ENCODE results near the gene TMCC3. TPM values are rescaled to one million over a fixed set of nuclear protein-coding genes. Genes with fewer than 3 reads are reported as not detected.

The TMCC3 gene
- total RNA-seq, 1 experiment from 2014 or later: 2.2 TPM

DNA sequence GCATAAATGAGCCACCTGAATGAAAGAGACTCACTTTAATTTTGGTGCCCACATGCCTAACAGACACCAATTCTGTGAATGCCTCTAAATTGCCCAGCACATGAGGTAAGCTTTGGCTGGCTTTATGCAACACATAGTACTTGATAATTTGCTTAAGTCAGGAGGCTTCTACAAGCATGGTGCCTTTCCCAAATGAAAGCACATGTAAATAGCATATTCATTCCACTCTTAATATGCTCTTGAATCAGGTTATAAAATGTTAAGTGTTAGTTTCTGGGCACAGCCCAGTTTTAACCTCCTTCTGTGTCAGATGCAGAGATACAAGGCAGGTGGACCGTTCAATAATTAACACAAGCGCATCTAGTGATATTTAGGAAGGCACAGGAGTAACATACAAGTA is 15.6 kb downstream of the TMCC3 start (continued):
- TF ChIP-seq, protein P1, sequence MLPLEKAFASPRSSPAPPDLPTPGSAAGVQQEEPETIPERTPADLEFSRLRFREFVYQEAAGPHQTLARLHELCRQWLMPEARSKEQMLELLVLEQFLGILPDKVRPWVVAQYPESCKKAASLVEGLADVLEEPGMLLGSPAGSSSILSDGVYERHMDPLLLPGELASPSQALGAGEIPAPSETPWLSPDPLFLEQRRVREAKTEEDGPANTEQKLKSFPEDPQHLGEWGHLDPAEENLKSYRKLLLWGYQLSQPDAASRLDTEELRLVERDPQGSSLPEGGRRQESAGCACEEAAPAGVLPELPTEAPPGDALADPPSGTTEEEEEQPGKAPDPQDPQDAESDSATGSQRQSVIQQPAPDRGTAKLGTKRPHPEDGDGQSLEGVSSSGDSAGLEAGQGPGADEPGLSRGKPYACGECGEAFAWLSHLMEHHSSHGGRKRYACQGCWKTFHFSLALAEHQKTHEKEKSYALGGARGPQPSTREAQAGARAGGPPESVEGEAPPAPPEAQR (CRISPR knock-in tag; IDR thresholded peaks at IDR 0.05): no peak
- no peak for TF ChIP-seq NFE2L1 (CRISPR knock-in tag; IDR thresholded peaks at IDR 0.05)
- TF ChIP-seq, protein P2, sequence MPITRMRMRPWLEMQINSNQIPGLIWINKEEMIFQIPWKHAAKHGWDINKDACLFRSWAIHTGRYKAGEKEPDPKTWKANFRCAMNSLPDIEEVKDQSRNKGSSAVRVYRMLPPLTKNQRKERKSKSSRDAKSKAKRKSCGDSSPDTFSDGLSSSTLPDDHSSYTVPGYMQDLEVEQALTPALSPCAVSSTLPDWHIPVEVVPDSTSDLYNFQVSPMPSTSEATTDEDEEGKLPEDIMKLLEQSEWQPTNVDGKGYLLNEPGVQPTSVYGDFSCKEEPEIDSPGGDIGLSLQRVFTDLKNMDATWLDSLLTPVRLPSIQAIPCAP (CRISPR knock-in tag; IDR thresholded peaks at IDR 0.05): no peak
- no peak for TF ChIP-seq ATF1 (CRISPR knock-in tag; IDR thresholded peaks at IDR 0.05)
- TF ChIP-seq, protein P3, sequence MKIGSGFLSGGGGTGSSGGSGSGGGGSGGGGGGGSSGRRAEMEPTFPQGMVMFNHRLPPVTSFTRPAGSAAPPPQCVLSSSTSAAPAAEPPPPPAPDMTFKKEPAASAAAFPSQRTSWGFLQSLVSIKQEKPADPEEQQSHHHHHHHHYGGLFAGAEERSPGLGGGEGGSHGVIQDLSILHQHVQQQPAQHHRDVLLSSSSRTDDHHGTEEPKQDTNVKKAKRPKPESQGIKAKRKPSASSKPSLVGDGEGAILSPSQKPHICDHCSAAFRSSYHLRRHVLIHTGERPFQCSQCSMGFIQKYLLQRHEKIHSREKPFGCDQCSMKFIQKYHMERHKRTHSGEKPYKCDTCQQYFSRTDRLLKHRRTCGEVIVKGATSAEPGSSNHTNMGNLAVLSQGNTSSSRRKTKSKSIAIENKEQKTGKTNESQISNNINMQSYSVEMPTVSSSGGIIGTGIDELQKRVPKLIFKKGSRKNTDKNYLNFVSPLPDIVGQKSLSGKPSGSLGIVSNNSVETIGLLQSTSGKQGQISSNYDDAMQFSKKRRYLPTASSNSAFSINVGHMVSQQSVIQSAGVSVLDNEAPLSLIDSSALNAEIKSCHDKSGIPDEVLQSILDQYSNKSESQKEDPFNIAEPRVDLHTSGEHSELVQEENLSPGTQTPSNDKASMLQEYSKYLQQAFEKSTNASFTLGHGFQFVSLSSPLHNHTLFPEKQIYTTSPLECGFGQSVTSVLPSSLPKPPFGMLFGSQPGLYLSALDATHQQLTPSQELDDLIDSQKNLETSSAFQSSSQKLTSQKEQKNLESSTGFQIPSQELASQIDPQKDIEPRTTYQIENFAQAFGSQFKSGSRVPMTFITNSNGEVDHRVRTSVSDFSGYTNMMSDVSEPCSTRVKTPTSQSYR (CRISPR knock-in tag; IDR thresholded peaks at IDR 0.05): no peak
- TF ChIP-seq, protein P4, sequence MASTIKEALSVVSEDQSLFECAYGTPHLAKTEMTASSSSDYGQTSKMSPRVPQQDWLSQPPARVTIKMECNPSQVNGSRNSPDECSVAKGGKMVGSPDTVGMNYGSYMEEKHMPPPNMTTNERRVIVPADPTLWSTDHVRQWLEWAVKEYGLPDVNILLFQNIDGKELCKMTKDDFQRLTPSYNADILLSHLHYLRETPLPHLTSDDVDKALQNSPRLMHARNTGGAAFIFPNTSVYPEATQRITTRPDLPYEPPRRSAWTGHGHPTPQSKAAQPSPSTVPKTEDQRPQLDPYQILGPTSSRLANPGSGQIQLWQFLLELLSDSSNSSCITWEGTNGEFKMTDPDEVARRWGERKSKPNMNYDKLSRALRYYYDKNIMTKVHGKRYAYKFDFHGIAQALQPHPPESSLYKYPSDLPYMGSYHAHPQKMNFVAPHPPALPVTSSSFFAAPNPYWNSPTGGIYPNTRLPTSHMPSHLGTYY (CRISPR knock-in tag; IDR thresholded peaks at IDR 0.05): no peak
- TF ChIP-seq, protein P5, sequence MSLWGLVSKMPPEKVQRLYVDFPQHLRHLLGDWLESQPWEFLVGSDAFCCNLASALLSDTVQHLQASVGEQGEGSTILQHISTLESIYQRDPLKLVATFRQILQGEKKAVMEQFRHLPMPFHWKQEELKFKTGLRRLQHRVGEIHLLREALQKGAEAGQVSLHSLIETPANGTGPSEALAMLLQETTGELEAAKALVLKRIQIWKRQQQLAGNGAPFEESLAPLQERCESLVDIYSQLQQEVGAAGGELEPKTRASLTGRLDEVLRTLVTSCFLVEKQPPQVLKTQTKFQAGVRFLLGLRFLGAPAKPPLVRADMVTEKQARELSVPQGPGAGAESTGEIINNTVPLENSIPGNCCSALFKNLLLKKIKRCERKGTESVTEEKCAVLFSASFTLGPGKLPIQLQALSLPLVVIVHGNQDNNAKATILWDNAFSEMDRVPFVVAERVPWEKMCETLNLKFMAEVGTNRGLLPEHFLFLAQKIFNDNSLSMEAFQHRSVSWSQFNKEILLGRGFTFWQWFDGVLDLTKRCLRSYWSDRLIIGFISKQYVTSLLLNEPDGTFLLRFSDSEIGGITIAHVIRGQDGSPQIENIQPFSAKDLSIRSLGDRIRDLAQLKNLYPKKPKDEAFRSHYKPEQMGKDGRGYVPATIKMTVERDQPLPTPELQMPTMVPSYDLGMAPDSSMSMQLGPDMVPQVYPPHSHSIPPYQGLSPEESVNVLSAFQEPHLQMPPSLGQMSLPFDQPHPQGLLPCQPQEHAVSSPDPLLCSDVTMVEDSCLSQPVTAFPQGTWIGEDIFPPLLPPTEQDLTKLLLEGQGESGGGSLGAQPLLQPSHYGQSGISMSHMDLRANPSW (CRISPR knock-in tag; conservative IDR thresholded peaks at IDR 0.05; ENCODE audit: low read depth): no peak

DNA sequence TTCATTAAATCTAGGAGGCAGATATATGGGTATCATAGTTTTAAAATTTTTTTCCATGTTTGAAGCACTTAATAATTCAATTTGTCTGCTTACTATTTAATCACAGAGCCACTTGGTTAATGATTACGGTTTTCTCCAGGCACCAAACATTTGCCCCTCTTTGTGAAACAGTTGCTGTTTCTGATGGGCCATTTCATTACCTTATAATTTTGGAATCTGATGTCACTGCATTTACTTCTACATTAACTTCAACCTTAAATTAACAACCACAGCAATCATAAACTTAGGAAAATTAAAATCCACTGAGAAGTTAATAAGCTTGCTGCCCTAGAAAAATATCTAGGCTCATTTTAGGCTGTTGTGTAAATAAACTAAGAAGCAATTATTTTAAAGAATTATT is 17.0 kb downstream of the TMCC3 start:
- no peak overlapping the region for H3K4me3 Mint-ChIP-seq
- no peak for ATAC-seq
- no peak for DNase-seq (ENCODE audit: low spot score)
- H3K27me3 Mint-ChIP-seq (ENCODE audit: low read depth): no peaks in the 10 kb centered on the region; the same call in 1 of the 2 replicates
- H3K27ac Mint-ChIP-seq: no peak overlapping the region
- CTCF ChIA-PET: no interaction called here
- H3K4me1 Mint-ChIP-seq: peaks cover 7% of the 10 kb centered on the region; the same call in 1 of the 2 replicates
- POLR2A ChIA-PET: no interaction called here
- no peaks in the 10 kb centered on the region for H3K36me3 Mint-ChIP-seq
- H3K9me3 Mint-ChIP-seq: no peaks in the 10 kb centered on the region
- TF ChIP-seq, protein P6, sequence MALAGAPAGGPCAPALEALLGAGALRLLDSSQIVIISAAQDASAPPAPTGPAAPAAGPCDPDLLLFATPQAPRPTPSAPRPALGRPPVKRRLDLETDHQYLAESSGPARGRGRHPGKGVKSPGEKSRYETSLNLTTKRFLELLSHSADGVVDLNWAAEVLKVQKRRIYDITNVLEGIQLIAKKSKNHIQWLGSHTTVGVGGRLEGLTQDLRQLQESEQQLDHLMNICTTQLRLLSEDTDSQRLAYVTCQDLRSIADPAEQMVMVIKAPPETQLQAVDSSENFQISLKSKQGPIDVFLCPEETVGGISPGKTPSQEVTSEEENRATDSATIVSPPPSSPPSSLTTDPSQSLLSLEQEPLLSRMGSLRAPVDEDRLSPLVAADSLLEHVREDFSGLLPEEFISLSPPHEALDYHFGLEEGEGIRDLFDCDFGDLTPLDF (CRISPR knock-in tag; IDR thresholded peaks at IDR 0.05): no peak
- no peak for TF ChIP-seq ELF4 (CRISPR knock-in tag; IDR thresholded peaks at IDR 0.05; ENCODE audit: low read depth)
- TF ChIP-seq, protein P4 (CRISPR knock-in tag; IDR thresholded peaks at IDR 0.05): no peak
- TF ChIP-seq, protein P7, sequence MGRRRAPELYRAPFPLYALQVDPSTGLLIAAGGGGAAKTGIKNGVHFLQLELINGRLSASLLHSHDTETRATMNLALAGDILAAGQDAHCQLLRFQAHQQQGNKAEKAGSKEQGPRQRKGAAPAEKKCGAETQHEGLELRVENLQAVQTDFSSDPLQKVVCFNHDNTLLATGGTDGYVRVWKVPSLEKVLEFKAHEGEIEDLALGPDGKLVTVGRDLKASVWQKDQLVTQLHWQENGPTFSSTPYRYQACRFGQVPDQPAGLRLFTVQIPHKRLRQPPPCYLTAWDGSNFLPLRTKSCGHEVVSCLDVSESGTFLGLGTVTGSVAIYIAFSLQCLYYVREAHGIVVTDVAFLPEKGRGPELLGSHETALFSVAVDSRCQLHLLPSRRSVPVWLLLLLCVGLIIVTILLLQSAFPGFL (CRISPR knock-in tag; IDR thresholded peaks at IDR 0.05; ENCODE audit: borderline replicate concordance): no peak
- TF ChIP-seq, protein P8, sequence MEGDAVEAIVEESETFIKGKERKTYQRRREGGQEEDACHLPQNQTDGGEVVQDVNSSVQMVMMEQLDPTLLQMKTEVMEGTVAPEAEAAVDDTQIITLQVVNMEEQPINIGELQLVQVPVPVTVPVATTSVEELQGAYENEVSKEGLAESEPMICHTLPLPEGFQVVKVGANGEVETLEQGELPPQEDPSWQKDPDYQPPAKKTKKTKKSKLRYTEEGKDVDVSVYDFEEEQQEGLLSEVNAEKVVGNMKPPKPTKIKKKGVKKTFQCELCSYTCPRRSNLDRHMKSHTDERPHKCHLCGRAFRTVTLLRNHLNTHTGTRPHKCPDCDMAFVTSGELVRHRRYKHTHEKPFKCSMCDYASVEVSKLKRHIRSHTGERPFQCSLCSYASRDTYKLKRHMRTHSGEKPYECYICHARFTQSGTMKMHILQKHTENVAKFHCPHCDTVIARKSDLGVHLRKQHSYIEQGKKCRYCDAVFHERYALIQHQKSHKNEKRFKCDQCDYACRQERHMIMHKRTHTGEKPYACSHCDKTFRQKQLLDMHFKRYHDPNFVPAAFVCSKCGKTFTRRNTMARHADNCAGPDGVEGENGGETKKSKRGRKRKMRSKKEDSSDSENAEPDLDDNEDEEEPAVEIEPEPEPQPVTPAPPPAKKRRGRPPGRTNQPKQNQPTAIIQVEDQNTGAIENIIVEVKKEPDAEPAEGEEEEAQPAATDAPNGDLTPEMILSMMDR (IDR thresholded peaks at IDR 0.05): no peak
- TF ChIP-seq OVOL2 (CRISPR knock-in tag; IDR thresholded peaks at IDR 0.05; ENCODE audit: borderline replicate concordance): no peak
- TF ChIP-seq, protein P3 (CRISPR knock-in tag; IDR thresholded peaks at IDR 0.05): no peak
- TF ChIP-seq, protein P9, sequence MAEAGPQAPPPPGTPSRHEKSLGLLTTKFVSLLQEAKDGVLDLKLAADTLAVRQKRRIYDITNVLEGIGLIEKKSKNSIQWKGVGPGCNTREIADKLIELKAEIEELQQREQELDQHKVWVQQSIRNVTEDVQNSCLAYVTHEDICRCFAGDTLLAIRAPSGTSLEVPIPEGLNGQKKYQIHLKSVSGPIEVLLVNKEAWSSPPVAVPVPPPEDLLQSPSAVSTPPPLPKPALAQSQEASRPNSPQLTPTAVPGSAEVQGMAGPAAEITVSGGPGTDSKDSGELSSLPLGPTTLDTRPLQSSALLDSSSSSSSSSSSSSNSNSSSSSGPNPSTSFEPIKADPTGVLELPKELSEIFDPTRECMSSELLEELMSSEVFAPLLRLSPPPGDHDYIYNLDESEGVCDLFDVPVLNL (CRISPR knock-in tag; IDR thresholded peaks at IDR 0.05; ENCODE audit: borderline replicate concordance, low read depth): no peak
- TF ChIP-seq TEAD1 (CRISPR knock-in tag; IDR thresholded peaks at IDR 0.05): no peak
- TF ChIP-seq RELA (CRISPR knock-in tag; IDR thresholded peaks at IDR 0.05; ENCODE audit: borderline replicate concordance): no peak
